ENCODE results near the gene DOCK2. TPM values are rescaled to one million over a fixed set of nuclear protein-coding genes. Genes with fewer than 3 reads are reported as not detected.

Gene DOCK2
- total and polyA plus RNA-seq, 2 donors (not counting 1 experiment from before 2014, with no cell fraction given), result 112 to 330 TPM

GRCh38 chr5:169706071-169706470 is 69.0 kb downstream of the DOCK2 start:
- H3K9ac ChIP-seq (ENCODE audit: low read length), result no peak overlapping the region
- peaks cover 50% of the 10 kb centered on the region for H3K4me1 Mint-ChIP-seq
- peak overlapping the region; percentile 38 for H3K27ac Mint-ChIP-seq
- no peak overlapping the region for H3K4me3 Mint-ChIP-seq
- H3K79me2 ChIP-seq (ENCODE audit: control insufficient read depth, insufficient read depth, low read length), result peaks cover 13% of the 10 kb centered on the region
- TF ChIP-seq CTCF (IDR thresholded peaks at IDR 0.05) (no peak), EZH2 (IDR thresholded peaks at IDR 0.05; ENCODE audit: borderline replicate concordance, insufficient read depth, low read depth, low read length, poor library complexity, severe bottlenecking) (no peak)
- DNase-seq, result no peak
- H3K9me3 ChIP-seq (ENCODE audit: control extremely low read depth in 1 of 3, control insufficient read depth in 2 of 3, insufficient read depth in 1 of 3, low read length in 2 of 3), result no peaks in the 10 kb centered on the region
- peaks cover 3 to 92% of the 10 kb centered on the region in 2 experiments for H3K36me3 ChIP-seq (replicated peaks in 1 of 2; ENCODE audit: control extremely low read depth in 1 of 2, control insufficient read depth in 1 of 2, extremely low read depth in 1 of 2, insufficient read depth in 2 of 2, low read length in 1 of 2)
- CTCF ChIA-PET, result no interaction called here
- H3K27me3 ChIP-seq (replicated peaks in 1 of 4; ENCODE audit: control extremely low read depth in 1 of 4, control insufficient read depth in 3 of 4, insufficient read depth in 4 of 4, low read length in 3 of 4), result no peaks in the 10 kb centered on the region
- no peaks in the 10 kb centered on the region for H3K9me3 Mint-ChIP-seq (ENCODE audit: insufficient read depth)
- no peak overlapping the region for H3K4me3 ChIP-seq (ENCODE audit: control extremely low read depth in 1 of 5, extremely low read depth in 1 of 5, insufficient read depth in 1 of 5, low read depth in 2 of 5, low read length in 4 of 5)
- H2AFZ ChIP-seq (ENCODE audit: insufficient read depth, low read depth, low read length, poor library complexity, severe bottlenecking), result no peak overlapping the region
- no CpG with 5 or more reads among the region's 1 CpG for WGBS (ENCODE audit: insufficient coverage)
- ATAC-seq (ENCODE audit: low read depth), result no peak
- POLR2A ChIA-PET, result no interaction called here
- peaks cover 0 to 39% of the 10 kb centered on the region in 2 donors for H3K4me1 ChIP-seq (ENCODE audit: control insufficient read depth in 2 of 2, insufficient read depth in 2 of 2, low read length in 2 of 2)
- H3K27me3 Mint-ChIP-seq, result no peaks in the 10 kb centered on the region
- H3K4me2 ChIP-seq (replicated peaks; ENCODE audit: low read depth, low read length, poor library complexity, severe bottlenecking), result no peak overlapping the region
- peak overlapping the region; percentile 35 to 52 for H3K27ac ChIP-seq (ENCODE audit: low read length in 2 of 2)
- intact Hi-C loops (cut with micrococcal nuclease), result no loop called here
- H4K20me1 ChIP-seq (ENCODE audit: control insufficient read depth, insufficient read depth, low read length, poor library complexity, severe bottlenecking), result no peaks in the 10 kb centered on the region

GRCh38 chr5:169706758-169707450 is 69.8 kb downstream of the DOCK2 start:
- Mint-ChIP-seq H3K27me3 (no peaks in the 10 kb centered on the region), H3K4me1 (peaks cover 47% of the 10 kb centered on the region), H3K9me3 (ENCODE audit: insufficient read depth) (no peaks in the 10 kb centered on the region), H3K4me3 (peak overlapping the region; percentile 9), H3K27ac (peak overlapping the region; percentile 38)
- CTCF ChIA-PET, result no interaction called here
- Histone ChIP-seq H3K79me2 (ENCODE audit: control insufficient read depth, insufficient read depth, low read length) (peaks cover 13% of the 10 kb centered on the region), H3K9me3 (ENCODE audit: control extremely low read depth in 1 of 3, control insufficient read depth in 2 of 3, insufficient read depth in 1 of 3, low read length in 2 of 3) (no peaks in the 10 kb centered on the region), H4K20me1 (ENCODE audit: control insufficient read depth, insufficient read depth, low read length, poor library complexity, severe bottlenecking) (no peaks in the 10 kb centered on the region), H3K9ac (ENCODE audit: low read length) (no peak overlapping the region), H3K4me2 (replicated peaks; ENCODE audit: low read depth, low read length, poor library complexity, severe bottlenecking) (no peak overlapping the region), H3K27me3 (replicated peaks in 1 of 4; ENCODE audit: control extremely low read depth in 1 of 4, control insufficient read depth in 3 of 4, insufficient read depth in 4 of 4, low read length in 3 of 4) (no peaks in the 10 kb centered on the region), H3K4me1 (ENCODE audit: control insufficient read depth in 2 of 2, insufficient read depth in 2 of 2, low read length in 2 of 2) (peaks cover 0 to 39% of the 10 kb centered on the region in 2 donors), H3K27ac (ENCODE audit: low read length in 2 of 2) (no peak overlapping the region), H3K36me3 (replicated peaks in 1 of 2; ENCODE audit: control extremely low read depth in 1 of 2, control insufficient read depth in 1 of 2, extremely low read depth in 1 of 2, insufficient read depth in 2 of 2, low read length in 1 of 2) (peaks cover 3 to 92% of the 10 kb centered on the region in 2 experiments), H2AFZ (ENCODE audit: insufficient read depth, low read depth, low read length, poor library complexity, severe bottlenecking) (no peak overlapping the region), H3K4me3 (ENCODE audit: control extremely low read depth in 1 of 5, extremely low read depth in 1 of 5, insufficient read depth in 1 of 5, low read depth in 2 of 5, low read length in 4 of 5) (no peak overlapping the region)
- intact Hi-C loops (cut with micrococcal nuclease), result no loop called here
- 87% methylated on average over 7 of the region's 9 CpGs for WGBS (ENCODE audit: insufficient coverage)
- DNase-seq (no peak), ATAC-seq (ENCODE audit: low read depth) (no peak)
- POLR2A ChIA-PET, result no interaction called here
- TF ChIP-seq EZH2 (IDR thresholded peaks at IDR 0.05; ENCODE audit: borderline replicate concordance, insufficient read depth, low read depth, low read length, poor library complexity, severe bottlenecking), result no peak
- no peak for TF ChIP-seq CTCF (IDR thresholded peaks at IDR 0.05)
